Stimulated activated CD4-positive, alpha-beta T cell treated with anti-CD3 and anti-CD28 coated beads, Interleukin-1b, Interleukin-23, amount 100 ng/mL, for 1 hour (primary cell): ENCODE measurements around the gene SHPK.

ENCODE experiments used
- DNase-seq, 2 donors: peaks; one replicate each; pipeline ENCODE4 v3.0.0-alpha.2; 2020; ENCODE audit warnings: low read depth in 2 of 2

SHPK gene

GRCh38 chr17:3626831-3627768, 8.9 kb downstream of the SHPK start:
- DNase-seq, result no peak

- no peak for DNase-seq
These were observed 13.0 kb downstream of the SHPK start for GRCh38 chr17:3622977-3623594.

DNA sequence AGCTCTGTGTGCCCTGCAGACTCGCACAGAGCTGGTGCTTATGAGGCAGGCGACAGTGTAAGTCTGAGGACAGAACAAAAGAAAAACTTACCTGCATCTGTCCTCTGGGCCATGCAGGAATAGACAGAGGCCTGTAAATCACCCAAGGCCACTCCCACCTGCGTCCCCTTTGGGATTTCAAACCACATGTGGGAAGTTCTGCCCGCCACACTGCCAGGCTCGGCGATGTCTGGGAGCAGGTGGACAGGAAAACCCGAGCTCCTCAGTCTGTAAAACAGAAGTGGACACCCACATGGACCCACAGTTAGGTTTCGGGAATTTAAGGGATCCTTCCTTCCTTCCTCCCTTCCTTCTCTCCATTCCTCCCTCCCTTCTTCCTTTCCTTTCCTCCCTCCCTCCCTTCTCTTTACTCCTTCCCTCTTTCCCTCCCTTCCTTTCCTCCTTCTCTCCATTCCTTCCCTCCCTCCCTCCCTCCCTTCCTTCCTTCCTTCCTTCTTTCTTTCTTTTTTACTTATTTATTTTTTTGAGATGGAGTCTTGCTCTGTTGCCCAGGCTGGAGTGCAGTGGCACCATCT, 14.8 kb downstream of the SHPK start:
- no peak for DNase-seq

- no peak for DNase-seq
These were observed 20.7 kb downstream of the SHPK start for GRCh38 chr17:3615160-3615870.

GRCh38 chr17:3613124-3613523, 22.9 kb downstream of the SHPK start:
- no peak for DNase-seq

DNA sequence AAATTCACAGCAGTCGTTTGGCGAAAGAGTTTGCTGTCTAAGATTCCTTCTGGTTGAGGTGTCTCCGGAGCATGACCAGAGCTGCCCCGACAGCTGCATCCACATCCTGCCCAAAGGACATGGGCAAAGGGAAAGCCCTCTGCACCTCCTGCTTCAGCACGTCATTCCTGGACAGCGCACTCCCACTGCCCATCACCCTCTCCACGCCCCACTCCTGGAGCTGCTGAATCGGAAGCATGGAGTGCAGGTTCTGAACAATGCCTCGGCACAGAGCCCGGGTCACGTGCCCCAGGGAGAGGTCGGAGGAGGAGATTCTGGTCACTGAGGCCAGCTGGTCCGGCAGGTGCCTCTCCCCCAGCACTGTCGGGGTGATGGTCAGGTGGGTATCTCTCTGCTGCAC, 25.5 kb downstream of the SHPK start:
- no peak for DNase-seq

GRCh38 chr17:3609689-3610088, 26.4 kb downstream of the SHPK start:
- DNase-seq, result no peak

DNA sequence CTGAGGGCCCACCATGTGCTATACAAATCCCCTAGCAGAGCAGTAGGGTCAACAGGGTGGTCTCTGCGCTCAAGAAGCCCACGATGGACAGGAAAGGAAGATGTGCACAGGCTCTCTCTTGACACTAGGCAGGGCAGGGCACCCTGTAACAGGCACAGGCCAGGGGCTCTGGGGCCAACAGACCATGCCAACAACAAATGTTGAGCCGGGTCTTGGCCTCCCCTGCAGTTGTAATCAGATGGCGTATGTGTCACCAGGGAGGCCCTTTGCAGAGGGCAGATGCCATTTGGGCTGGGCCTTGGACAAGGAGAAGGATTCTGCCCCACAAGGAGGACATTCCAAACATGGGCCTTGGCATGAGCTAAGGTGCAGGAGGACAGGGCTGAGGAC, 32.2 kb downstream of the SHPK start:
- no peak for DNase-seq

DNA sequence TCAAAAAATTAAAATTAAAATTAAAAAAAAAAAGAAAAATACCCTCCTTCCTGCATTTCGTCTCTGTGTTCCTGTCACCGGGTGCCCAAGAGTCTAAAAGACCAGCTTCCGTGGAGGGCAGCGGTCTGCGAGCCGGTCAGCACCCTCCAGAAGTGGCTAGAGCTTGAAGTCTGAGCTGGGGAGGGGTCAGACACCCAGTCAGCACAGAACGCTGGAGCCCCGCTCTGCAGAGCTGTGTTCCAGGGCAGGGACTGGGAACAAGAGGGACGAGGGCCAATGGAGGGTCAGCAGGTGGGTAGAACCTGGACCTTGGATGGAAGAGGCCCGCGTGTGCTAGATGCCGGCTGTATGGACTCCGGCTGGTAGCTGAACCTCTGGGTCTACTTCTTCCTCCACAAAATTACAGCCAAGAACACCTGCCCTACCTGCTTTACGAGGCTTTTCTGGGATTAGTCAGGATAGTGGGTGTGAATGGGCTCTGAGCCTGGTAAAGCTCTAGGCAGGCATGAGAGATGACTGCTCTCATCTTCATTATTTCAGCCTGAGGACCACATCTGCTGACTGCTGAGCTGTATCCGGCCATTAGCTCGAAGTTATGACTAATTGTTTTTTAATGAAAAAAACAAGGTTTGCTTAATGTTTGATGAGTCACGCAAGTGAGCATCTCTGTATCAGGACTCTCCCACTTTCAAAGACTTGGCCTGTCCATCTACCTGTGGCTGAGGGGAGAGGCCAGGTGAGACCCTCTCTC, 32.8 kb downstream of the SHPK start:
- no peak for DNase-seq

DNA sequence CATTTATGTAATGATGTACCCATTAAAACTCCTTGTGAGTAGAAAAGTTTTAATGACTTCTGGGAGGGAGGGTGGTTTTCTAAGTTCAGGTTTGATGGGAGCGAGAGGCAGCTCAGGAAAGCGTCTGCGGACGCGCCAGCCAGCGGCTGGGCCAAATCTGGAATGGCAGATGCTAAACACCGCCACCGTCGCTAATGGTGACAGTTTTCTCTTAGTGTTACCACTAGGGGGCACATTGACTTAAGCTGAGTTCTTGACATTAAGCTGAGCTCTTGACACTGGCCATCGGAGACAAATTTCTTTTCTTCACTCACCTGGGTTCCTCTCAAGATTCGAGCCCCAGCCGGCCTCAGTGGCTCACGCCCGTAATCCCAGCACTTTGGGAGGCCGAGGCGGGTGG, 33.6 kb downstream of the SHPK start:
- no peak for DNase-seq

DNA sequence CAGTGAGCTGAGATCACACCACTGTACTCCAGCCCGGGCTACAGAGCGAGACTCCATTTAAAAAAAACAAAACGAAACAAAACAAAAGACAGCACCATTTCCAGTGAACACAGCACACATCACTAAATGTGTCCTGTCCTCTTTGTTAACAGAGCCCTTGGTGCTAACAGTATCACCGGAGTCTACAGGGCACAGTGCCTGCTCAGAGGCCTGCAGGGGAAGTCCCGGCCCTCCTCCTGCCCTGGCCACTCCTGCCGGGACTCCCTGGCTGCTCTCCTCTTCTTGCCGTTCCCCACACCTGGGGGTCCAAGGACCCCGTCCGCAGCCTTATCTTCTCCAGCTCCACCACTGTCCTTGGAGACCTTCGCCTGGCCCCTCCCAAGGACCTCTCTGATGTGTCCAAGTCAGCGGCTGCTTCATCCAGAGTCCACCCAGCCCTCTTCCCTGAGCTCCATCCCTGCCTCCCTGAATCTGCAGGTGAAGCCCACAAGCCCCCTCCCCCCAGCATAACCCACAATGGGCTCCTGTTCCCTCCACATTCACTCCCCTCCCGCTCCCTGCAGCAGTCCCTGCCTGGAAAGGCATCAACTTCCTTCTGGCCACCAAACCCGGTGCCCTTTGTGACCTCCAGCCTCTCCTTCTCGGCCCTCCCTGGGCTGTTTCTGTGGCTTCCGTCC, 35.4 kb downstream of the SHPK start:
- no peak for DNase-seq

- no peak for DNase-seq
These were observed 38.0 kb downstream of the SHPK start for GRCh38 chr17:3598078-3598477.

GRCh38 chr17:3596804-3597464, 39.1 kb downstream of the SHPK start:
- no peak for DNase-seq

- DNase-seq, result no peak
These were observed 41.1 kb downstream of the SHPK start for GRCh38 chr17:3594976-3595375.

DNA sequence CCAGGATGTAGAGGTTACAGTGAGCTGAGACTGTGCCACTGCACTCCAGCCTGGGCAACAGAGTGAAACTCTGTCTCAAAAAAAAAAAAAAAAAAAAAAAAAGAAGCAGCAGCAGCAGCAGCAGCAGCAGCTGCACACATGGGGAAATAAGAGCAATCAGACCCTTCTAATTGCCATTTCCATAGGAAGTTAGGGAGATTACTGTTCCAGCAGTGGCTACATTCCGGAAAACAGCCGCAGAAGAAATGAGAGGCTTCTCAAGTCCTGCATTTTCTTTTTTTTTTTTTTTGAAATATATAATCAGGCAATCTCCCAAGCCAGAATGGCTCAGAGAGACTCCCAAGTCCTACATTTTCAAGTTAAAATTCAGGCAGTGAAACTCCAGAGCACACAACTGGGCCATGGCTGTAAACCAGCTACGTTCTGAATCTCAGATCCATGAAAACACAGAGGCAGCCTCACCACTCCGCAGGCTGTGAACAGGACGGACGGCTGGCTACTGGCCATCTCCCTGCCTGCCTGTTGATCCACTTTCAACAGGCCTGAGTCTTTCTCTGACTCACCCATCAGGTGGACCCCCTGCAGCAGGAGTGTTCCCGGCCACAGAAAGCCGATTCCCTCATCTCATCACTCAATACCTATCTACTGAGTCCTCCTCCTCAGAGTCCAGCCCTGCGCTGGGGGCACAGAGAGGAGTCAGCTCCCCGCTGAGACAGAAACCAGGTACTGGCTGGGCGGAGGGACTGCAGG, 41.8 kb downstream of the SHPK start:
- no peak for DNase-seq

DNA sequence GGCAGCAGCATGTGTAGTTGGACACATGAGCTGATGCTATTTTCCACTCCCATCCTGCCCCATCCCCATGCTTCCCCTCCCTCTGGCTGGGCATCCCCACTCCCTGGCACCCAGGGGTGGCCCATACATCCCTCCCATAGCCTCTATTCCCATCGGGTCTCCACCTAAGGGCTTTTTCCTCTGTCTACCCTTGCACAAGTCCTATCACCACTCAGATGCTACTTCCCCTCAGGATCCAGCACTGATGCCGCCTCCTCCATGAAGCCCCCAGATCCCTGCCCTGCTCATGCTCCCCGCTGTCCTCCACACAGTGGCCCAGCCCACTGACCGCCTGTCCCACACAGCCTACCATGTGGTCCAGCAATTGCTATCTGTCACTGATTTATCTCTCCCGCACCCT, 42.7 kb downstream of the SHPK start:
- no peak for DNase-seq

DNA sequence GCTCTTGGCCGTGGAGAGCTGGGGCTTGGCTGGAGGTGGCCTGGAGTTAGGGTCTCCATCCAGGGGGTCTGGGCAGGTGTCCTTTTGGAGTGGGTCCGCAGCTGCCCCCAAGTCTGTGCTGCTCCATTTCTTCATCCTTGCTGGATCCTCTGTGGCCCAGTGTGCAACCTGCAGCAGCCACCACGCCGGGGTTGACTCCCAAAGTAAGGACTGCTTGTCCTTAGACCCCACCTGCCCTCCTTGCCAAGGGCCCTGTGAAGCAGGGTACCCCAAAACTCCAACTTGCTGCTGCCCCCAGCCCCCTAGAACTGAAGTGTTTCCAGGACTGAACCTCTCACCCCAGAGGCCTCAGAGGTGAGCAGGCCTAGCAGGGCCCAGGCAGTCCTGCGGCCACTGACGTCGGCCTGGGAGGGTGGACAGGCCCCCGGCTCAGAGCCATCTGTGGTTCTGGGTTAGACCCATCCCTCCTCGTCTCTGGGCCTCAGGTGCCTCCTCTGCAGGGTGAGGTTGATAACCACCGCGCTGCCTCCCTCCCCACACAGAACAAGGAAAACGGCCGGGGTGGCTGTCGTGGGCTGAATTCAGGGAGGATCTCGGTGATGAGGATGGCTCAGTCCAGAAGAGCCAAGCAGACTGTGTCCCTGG, 43.7 kb downstream of the SHPK start:
- DNase-seq, result no peak

DNA sequence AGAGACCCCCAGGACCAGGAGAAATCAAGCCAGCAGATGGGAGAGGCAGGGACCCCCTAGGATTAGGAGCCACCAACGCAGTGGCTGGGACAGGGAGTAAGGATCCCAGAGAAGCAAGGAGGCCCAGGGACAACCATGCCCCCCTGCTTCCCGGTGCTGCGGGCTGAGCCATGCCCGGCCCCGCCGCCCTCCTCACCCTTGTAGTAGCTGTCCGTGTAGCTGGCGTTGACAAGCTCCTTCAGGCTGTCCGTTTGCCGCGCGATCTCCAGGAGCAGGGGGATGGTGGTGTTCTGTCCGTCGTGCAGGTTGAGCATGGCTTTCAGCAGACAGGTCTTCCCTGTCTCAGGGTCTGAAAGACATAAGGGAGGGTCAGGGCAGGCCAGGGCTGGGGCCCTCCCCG, 45.3 kb downstream of the SHPK start:
- DNase-seq, result no peak

- DNase-seq, result no peak
These were observed 45.8 kb downstream of the SHPK start for GRCh38 chr17:3590231-3590630.
